ENCODE measurements around the gene TPBGL. TPM values are rescaled to one million over a fixed set of nuclear protein-coding genes. Genes with fewer than 3 reads are reported as not detected.

TPBGL gene
- total and polyA plus RNA-seq, 2 donors (not counting 3 experiments of a cell fraction or from before 2014, with no cell fraction given), result not detected

- no peak overlapping the region for H2AFZ ChIP-seq (ENCODE audit: low read depth, low read length)
- peaks cover 15% of the 10 kb centered on the region for H3K4me1 ChIP-seq (ENCODE audit: control insufficient read depth, extremely low read depth, insufficient read depth, low read length)
- intact Hi-C loops (cut with micrococcal nuclease), result loop anchor here (2.0 kb wide), 1 partner anchor 15 kb away; no protein-coding TSS in a partner anchor
- H3K9ac ChIP-seq (replicated peaks; ENCODE audit: extremely low read depth, insufficient read depth, low read length), result no peak overlapping the region
- H3K4me3 ChIP-seq (replicated peaks in 1 of 3; ENCODE audit: insufficient read depth in 1 of 3, low read depth in 1 of 3, low read length in 3 of 3), result no peak overlapping the region
- CTCF ChIA-PET, result interaction anchor here (2.5 to 2.6 kb wide), 2 partner anchors 11 to 12 kb away, joined by 14 to 20 read pairs; no protein-coding TSS in a partner anchor
- POLR2A ChIA-PET, result no interaction called here
- dilution Hi-C loops (cut with MboI; ENCODE audit: extremely low pct_ligation_motif_present, low sequenced_read_pairs), result no loop called here
- peaks cover 1% of the 10 kb centered on the region for H3K79me2 ChIP-seq (ENCODE audit: control insufficient read depth, insufficient read depth, low read length)
- H3K4me2 ChIP-seq (ENCODE audit: insufficient read depth, low read length), result no peak overlapping the region
- H3K27me3 ChIP-seq (ENCODE audit: control insufficient read depth in 2 of 2, insufficient read depth in 2 of 2, low read length in 2 of 2), result no peaks in the 10 kb centered on the region
- BruUV-seq (replicated peaks), result no TSS peak
- TF ChIP-seq JUN (IDR thresholded peaks at IDR 0.05; ENCODE audit: borderline replicate concordance, insufficient read depth, insufficient read length, low read depth), result no peak
- TF ChIP-seq GATA2 (IDR thresholded peaks at IDR 0.05; ENCODE audit: insufficient read depth, insufficient read length, low read depth, low read length), result no peak
- TF ChIP-seq, protein P1, sequence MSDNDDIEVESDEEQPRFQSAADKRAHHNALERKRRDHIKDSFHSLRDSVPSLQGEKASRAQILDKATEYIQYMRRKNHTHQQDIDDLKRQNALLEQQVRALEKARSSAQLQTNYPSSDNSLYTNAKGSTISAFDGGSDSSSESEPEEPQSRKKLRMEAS (IDR thresholded peaks at IDR 0.05; ENCODE audit: insufficient read depth, insufficient read length), result no peak
- no peak for TF ChIP-seq POLR2AphosphoS5 (IDR thresholded peaks at IDR 0.05; ENCODE audit: insufficient read depth, low read depth, low read length)
- no peak for TF ChIP-seq MYC (IDR thresholded peaks at IDR 0.05; ENCODE audit: low read depth, low read length)
- no peak for TF ChIP-seq POLR2A (IDR thresholded peaks at IDR 0.05; ENCODE audit: low read depth, low read length)
- TF ChIP-seq, protein P2, sequence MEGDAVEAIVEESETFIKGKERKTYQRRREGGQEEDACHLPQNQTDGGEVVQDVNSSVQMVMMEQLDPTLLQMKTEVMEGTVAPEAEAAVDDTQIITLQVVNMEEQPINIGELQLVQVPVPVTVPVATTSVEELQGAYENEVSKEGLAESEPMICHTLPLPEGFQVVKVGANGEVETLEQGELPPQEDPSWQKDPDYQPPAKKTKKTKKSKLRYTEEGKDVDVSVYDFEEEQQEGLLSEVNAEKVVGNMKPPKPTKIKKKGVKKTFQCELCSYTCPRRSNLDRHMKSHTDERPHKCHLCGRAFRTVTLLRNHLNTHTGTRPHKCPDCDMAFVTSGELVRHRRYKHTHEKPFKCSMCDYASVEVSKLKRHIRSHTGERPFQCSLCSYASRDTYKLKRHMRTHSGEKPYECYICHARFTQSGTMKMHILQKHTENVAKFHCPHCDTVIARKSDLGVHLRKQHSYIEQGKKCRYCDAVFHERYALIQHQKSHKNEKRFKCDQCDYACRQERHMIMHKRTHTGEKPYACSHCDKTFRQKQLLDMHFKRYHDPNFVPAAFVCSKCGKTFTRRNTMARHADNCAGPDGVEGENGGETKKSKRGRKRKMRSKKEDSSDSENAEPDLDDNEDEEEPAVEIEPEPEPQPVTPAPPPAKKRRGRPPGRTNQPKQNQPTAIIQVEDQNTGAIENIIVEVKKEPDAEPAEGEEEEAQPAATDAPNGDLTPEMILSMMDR (IDR thresholded peaks at IDR 0.05; ENCODE audit: extremely low read depth in 1 of 2, insufficient read depth in 1 of 2, low read depth in 1 of 2, low read length in 2 of 2), result no peak
- no peak for TF ChIP-seq EZH2 (IDR thresholded peaks at IDR 0.05; ENCODE audit: borderline replicate concordance, low read depth, low read length, severe bottlenecking)
- no peak for TF ChIP-seq FOS (IDR thresholded peaks at IDR 0.05; ENCODE audit: borderline replicate concordance, insufficient read depth, low read length)
- no peaks in the 10 kb centered on the region for H3K9me3 ChIP-seq (replicated peaks; ENCODE audit: control insufficient read depth, insufficient read depth, low read length)
- H4K20me1 ChIP-seq (replicated peaks; ENCODE audit: control insufficient read depth, extremely low read depth, insufficient read depth, low read length), result no peaks in the 10 kb centered on the region
- H3K36me3 ChIP-seq (ENCODE audit: control insufficient read depth in 2 of 2, extremely low read depth in 1 of 2, insufficient read depth in 2 of 2, low read length in 2 of 2), result peaks cover 0 to 22% of the 10 kb centered on the region in 2 experiments
- no peak for FAIRE-seq
- no peak overlapping the region for H3K27ac ChIP-seq (ENCODE audit: insufficient read depth, low read depth, low read length)
- DNase-seq (ENCODE audit: low read depth, low spot score), result no peak
- H3K9me1 ChIP-seq (replicated peaks; ENCODE audit: control insufficient read depth, extremely low read depth, insufficient read depth, low read length), result no peaks in the 10 kb centered on the region
Observed at GRCh38 chr11:75291741-75292140, 51.2 kb downstream of the TPBGL start.

Measured in endothelial cell of umbilical vein (primary cell).